Trophoblast cell (in vitro differentiated cells and primary cell): ENCODE measurements around the gene KANK4.

ENCODE experiments used
- DNase-seq, 2 donors: peaks; one replicate each; pipeline ENCODE4 v3.0.0-alpha.2; 2016
- H2AFZ ChIP-seq: 2 replicates; pipeline ENCODE4 v1.6.1; 2013; ENCODE audit warnings: low read length, moderate library complexity, mild to moderate bottlenecking; ENCODE audit not compliant: insufficient read depth, poor library complexity
- H2AK5ac ChIP-seq: 2 replicates; pipeline ENCODE4 v1.6.1; 2013; ENCODE audit warnings: mild to moderate bottlenecking, low read length
- H2BK120ac ChIP-seq: 2 replicates; pipeline ENCODE4 v1.6.1; 2013; ENCODE audit warnings: low read length, mild to moderate bottlenecking, moderate library complexity; ENCODE audit not compliant: insufficient read depth, poor library complexity
- H2BK12ac ChIP-seq: 2 replicates; pipeline ENCODE4 v1.6.1; 2013; ENCODE audit warnings: mild to moderate bottlenecking, low read length, moderate library complexity
- H2BK5ac ChIP-seq: 2 replicates; pipeline ENCODE4 v1.6.1; 2013; ENCODE audit warnings: low read length, low read depth, moderate library complexity, mild to moderate bottlenecking; ENCODE audit not compliant: poor library complexity
- H3K14ac ChIP-seq: 2 replicates; pipeline ENCODE4 v1.6.1; 2013; ENCODE audit warnings: mild to moderate bottlenecking, low read length
- H3K18ac ChIP-seq: 2 replicates; pipeline ENCODE4 v1.6.1; 2013; ENCODE audit warnings: mild to moderate bottlenecking, low read length
- H3K23ac ChIP-seq: 2 replicates; pipeline ENCODE4 v1.6.1; 2013; ENCODE audit warnings: low read length
- H3K27ac ChIP-seq: 2 replicates; pipeline ENCODE4 v1.5.1; 2013; ENCODE audit warnings: low read depth, mild to moderate bottlenecking, inconsistent platforms, low read length, moderate library complexity
- H3K27me3 ChIP-seq: 2 replicates; pipeline ENCODE4 v1.6.1; 2013; ENCODE audit warnings: inconsistent platforms, mild to moderate bottlenecking, low read length, moderate library complexity; ENCODE audit not compliant: insufficient read depth
- H3K36me3 ChIP-seq, 2 experiments: 1 replicate in 1 of 2; 2 replicates in 1 of 2; pipeline ENCODE4 v1.6.1; 2013; ENCODE audit warnings: low read length in 2 of 2, mild to moderate bottlenecking in 2 of 2, moderate library complexity in 1 of 2; ENCODE audit not compliant: insufficient read depth in 2 of 2, control insufficient read depth in 1 of 2
- H3K4ac ChIP-seq: 2 replicates; pipeline ENCODE4 v1.6.1; 2013; ENCODE audit warnings: low read depth, mild to moderate bottlenecking, low read length, moderate library complexity
- H3K4me1 ChIP-seq, 2 experiments: 1 replicate in 1 of 2; 2 replicates in 1 of 2; pipeline ENCODE4 v1.6.1; 2013; ENCODE audit warnings: low read length in 2 of 2, mild to moderate bottlenecking in 2 of 2, moderate library complexity in 1 of 2; ENCODE audit not compliant: insufficient read depth in 2 of 2, control insufficient read depth in 1 of 2
- H3K4me2 ChIP-seq: 2 replicates; pipeline ENCODE4 v1.6.1; 2013; ENCODE audit warnings: inconsistent platforms, mild to moderate bottlenecking, low read length, moderate library complexity
- H3K4me3 ChIP-seq: 2 replicates; pipeline ENCODE4 v1.5.1; 2013; ENCODE audit warnings: mild to moderate bottlenecking, low read depth, low read length, inconsistent platforms
- H3K79me1 ChIP-seq: one replicate; pipeline ENCODE4 v1.6.1; 2013; ENCODE audit warnings: low read length
- H3K79me2 ChIP-seq: 2 replicates; pipeline ENCODE4 v1.6.1; 2013; ENCODE audit warnings: low read length, mild to moderate bottlenecking; ENCODE audit not compliant: control insufficient read depth, insufficient read depth, poor library complexity
- H3K9ac ChIP-seq: 2 replicates; pipeline ENCODE4 v1.6.1; 2013; ENCODE audit warnings: mild to moderate bottlenecking, low read length
- H3K9me3 ChIP-seq: 2 replicates; pipeline ENCODE4 v1.6.1; 2013; ENCODE audit warnings: low read depth, mild to moderate bottlenecking, control low read depth, inconsistent platforms, low read length; ENCODE audit not compliant: insufficient read depth
- H4K12ac ChIP-seq: 2 replicates; pipeline ENCODE4 v1.6.1; 2013; ENCODE audit warnings: low read depth, mild to moderate bottlenecking, low read length, moderate library complexity
- H4K8ac ChIP-seq: 2 replicates; pipeline ENCODE4 v1.6.1; 2013; ENCODE audit warnings: low read depth, mild to moderate bottlenecking, low read length, moderate library complexity
- H4K91ac ChIP-seq: one replicate; pipeline ENCODE4 v1.6.1; 2013; ENCODE audit warnings: low read depth, mild to moderate bottlenecking, low read length, moderate library complexity
- WGBS: extraction: QIAGEN DNeasy Blood & Tissue Kit; methylation state at CpG from one replicate; pipeline ENCODE4 v1.1.7; 2013; ENCODE audit warnings: missing lambda C conversion rate; ENCODE audit not compliant: insufficient read length, insufficient coverage; ENCODE audit errors: extremely low coverage; 5-methylcytosine and 5-hydroxymethylcytosine counted together

KANK4 gene

DNA sequence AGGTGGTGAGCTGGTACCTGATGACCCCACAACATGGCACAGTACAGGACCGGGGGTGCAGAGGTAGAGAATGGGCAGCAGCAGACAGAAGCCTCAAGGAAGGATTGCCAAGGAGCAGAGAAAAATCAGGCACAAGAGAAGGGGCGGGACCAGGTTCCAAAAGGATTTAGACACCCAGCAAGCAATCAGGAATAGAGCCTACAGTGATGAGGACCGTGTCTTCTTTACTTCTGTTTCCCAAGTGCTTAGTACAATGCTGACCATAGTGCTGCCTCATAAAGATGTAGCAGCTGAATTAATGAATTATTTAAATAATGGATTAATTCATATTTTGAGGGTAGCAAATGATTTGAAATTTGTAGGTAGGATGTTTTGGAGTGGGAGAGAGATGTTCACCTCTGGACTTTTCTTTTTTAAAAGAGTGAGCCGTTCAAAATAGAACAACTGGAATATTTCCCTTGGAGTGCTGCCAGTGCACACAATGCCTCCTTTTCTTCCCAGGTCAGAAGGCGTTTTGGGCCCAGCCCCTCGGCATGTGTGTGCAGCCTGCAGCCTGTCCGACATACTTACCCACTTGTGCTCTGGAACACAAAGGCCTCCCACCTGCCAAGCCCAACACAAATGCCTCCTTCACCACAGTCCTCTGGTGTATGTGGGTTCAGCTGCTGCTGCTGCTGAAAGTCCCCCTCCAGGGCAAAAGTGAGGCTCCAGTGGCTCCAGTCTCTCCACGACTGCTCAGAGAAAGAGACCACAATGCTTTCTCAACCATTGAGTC is 19.6 kb downstream of the KANK4 start:
- H4K91ac ChIP-seq = no peak overlapping the region
- H3K79me1 ChIP-seq = no peaks in the 10 kb centered on the region
- no peak overlapping the region for H4K12ac ChIP-seq
- H3K9ac ChIP-seq = peak overlapping the region; percentile 55
- H2BK120ac ChIP-seq = no peak overlapping the region
- H3K79me2 ChIP-seq = peaks cover 10% of the 10 kb centered on the region
- peaks cover 9 to 13% of the 10 kb centered on the region in 2 experiments for H3K36me3 ChIP-seq
- H3K27me3 ChIP-seq = no peaks in the 10 kb centered on the region
- H3K4me1 ChIP-seq = peaks cover 3 to 4% of the 10 kb centered on the region in 2 experiments
- WGBS = no CpG with 5 or more reads among the region's 8 CpGs
- no peak overlapping the region for H3K4me2 ChIP-seq
- H3K9me3 ChIP-seq = peaks cover 2% of the 10 kb centered on the region
- H4K8ac ChIP-seq = peak overlapping the region; percentile 23
- H2BK5ac ChIP-seq = no peak overlapping the region
- H3K23ac ChIP-seq = no peak overlapping the region
- peak overlapping the region; percentile 32 for H2AK5ac ChIP-seq
- H2BK12ac ChIP-seq = no peak overlapping the region
- H3K4me3 ChIP-seq = no peak overlapping the region
- no peak overlapping the region for H2AFZ ChIP-seq
- peak overlapping the region; percentile 46 for H3K18ac ChIP-seq
- DNase-seq = no peak
- H3K4ac ChIP-seq = peak overlapping the region; percentile 66
- H3K14ac ChIP-seq = no peak overlapping the region
- no peak overlapping the region for H3K27ac ChIP-seq

DNA sequence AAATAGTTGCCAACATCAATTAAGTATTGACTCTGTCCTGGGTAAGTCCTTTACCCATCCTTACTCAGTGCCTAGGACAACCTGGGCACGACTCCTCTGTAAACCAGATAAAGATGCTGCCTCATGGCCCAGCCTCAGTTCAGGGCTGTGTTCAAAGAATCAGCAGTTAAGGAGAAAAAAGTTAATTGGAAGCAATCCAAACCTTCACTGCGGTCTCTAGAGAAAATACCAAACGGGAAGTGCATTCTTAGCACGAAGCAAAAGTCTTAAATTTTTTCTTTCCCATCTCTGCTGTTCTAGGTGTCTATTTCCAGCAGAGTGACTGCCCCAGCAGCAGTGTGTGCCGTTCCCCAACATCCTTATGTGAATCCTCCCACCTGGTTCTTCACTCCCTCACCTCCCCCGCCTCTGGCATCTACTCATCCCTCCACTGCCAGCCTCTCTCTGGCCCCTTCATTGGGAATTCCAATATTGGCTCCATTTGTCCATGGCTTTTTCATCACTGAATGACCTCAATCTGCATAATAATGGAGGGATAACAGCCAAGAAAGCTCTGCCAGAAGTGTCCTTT is 23.2 kb downstream of the KANK4 start:
- no CpG with 5 or more reads among the region's 6 CpGs for WGBS
- Histone ChIP-seq H3K4me2 (no peak overlapping the region), H2BK120ac (no peak overlapping the region), H2BK12ac (no peak overlapping the region), H3K9ac (no peak overlapping the region), H3K79me2 (peaks cover 7% of the 10 kb centered on the region), H2AK5ac (no peak overlapping the region), H3K9me3 (peaks cover 2% of the 10 kb centered on the region), H3K14ac (no peak overlapping the region), H3K79me1 (no peaks in the 10 kb centered on the region), H3K36me3 (peaks cover 3 to 5% of the 10 kb centered on the region in 2 experiments), H3K23ac (no peak overlapping the region), H3K27ac (no peak overlapping the region), H3K4me3 (no peak overlapping the region), H3K4ac (no peak overlapping the region), H2BK5ac (no peak overlapping the region), H3K4me1 (no peaks in the 10 kb centered on the region), H3K27me3 (no peaks in the 10 kb centered on the region), H2AFZ (no peak overlapping the region), H4K8ac (no peak overlapping the region), H4K91ac (no peak overlapping the region), H4K12ac (no peak overlapping the region), H3K18ac (no peak overlapping the region)
- DNase-seq = no peak

DNA sequence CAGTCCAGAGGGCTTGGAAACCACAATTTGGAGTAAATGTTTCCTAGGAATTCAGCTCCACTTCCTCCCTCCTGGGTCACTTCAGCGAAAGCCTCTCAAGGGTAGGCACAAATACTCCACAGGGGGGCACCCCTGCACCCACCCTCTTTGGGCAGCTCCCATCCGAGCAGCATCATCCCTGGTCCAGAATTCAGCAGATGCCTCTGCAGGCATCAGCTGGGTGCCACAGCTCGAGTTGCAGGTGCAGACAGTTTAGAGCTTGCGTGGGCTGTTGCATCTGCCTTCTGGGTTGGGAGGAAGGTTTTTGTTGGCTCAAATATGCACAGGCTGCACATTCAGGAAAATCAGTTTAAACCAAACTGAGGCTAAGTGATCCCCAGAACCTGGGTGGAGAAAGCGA is 25.0 kb downstream of the KANK4 start:
- H2BK12ac ChIP-seq = no peak overlapping the region
- H3K4me2 ChIP-seq = no peak overlapping the region
- no peaks in the 10 kb centered on the region for H3K27me3 ChIP-seq
- H2BK5ac ChIP-seq = no peak overlapping the region
- no CpG with 5 or more reads among the region's 5 CpGs for WGBS
- no peak overlapping the region for H3K4me3 ChIP-seq
- peaks cover 5% of the 10 kb centered on the region for H3K79me2 ChIP-seq
- H3K23ac ChIP-seq = no peak overlapping the region
- H3K18ac ChIP-seq = no peak overlapping the region
- H2AK5ac ChIP-seq = no peak overlapping the region
- H4K8ac ChIP-seq = no peak overlapping the region
- no peak overlapping the region for H2AFZ ChIP-seq
- H2BK120ac ChIP-seq = no peak overlapping the region
- no peak overlapping the region for H3K9ac ChIP-seq
- H3K36me3 ChIP-seq = peaks cover 0 to 2% of the 10 kb centered on the region in 2 experiments
- no peak overlapping the region for H4K91ac ChIP-seq
- DNase-seq = peak in 1 of 2 donors; percentile 44
- peaks cover 2% of the 10 kb centered on the region in 2 experiments for H3K4me1 ChIP-seq
- no peak overlapping the region for H3K27ac ChIP-seq
- no peaks in the 10 kb centered on the region for H3K9me3 ChIP-seq
- peaks cover 1% of the 10 kb centered on the region for H3K79me1 ChIP-seq
- no peak overlapping the region for H4K12ac ChIP-seq
- peak overlapping the region; percentile 43 for H3K4ac ChIP-seq
- H3K14ac ChIP-seq = no peak overlapping the region

DNA sequence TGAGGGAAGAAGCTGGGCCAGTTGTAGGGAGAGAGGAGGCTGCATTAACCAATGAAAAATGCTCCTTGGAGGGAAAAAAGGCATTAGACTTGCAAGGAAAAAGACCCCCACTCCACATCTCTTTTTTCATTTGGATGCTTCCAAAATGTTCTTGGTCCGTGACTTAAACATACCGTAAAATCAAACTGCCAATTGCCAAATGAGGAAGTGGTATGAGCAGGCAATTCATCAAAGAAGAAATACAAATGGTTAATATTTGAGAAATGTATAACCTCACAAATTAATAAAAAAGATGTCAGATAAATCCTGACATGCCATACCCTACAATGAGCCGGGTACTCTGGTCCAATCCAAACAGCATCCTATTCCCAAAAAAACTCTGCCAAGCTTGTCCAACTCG is 30.6 kb downstream of the KANK4 start:
- Histone ChIP-seq H2BK5ac (no peak overlapping the region), H3K36me3 (peaks cover 0 to 2% of the 10 kb centered on the region in 2 experiments), H2AFZ (no peak overlapping the region), H3K18ac (no peak overlapping the region), H2BK12ac (no peak overlapping the region), H3K14ac (no peak overlapping the region), H3K27me3 (no peaks in the 10 kb centered on the region), H3K23ac (no peak overlapping the region), H4K12ac (no peak overlapping the region), H3K79me1 (peaks cover 5% of the 10 kb centered on the region), H3K4ac (no peak overlapping the region), H3K9ac (no peak overlapping the region), H3K9me3 (no peaks in the 10 kb centered on the region), H4K91ac (no peak overlapping the region), H3K4me1 (peaks cover 16 to 29% of the 10 kb centered on the region in 2 experiments), H3K27ac (peak overlapping the region; percentile 63), H3K4me3 (no peak overlapping the region), H4K8ac (no peak overlapping the region), H3K79me2 (peaks cover 8% of the 10 kb centered on the region), H2BK120ac (no peak overlapping the region), H3K4me2 (no peak overlapping the region), H2AK5ac (no peak overlapping the region)
- DNase-seq = no peak
- WGBS = no CpG with 5 or more reads among the region's 4 CpGs
